Hematopoietic multipotent progenitor cell treated with erythropoietin and hydrocortisone succinate and interleukin-3 and kit ligand, for 15 days (in vitro differentiated cells): ENCODE results near the gene ATP11B.
A peak's percentile ranks its signal among the peaks of the same experiment; 100 is the strongest.

ENCODE experiments used
- DNase-seq: peaks from one replicate; pipeline ENCODE4 v3.0.0-alpha.2; 2015; ENCODE audit warnings: low spot score

Gene ATP11B

DNA sequence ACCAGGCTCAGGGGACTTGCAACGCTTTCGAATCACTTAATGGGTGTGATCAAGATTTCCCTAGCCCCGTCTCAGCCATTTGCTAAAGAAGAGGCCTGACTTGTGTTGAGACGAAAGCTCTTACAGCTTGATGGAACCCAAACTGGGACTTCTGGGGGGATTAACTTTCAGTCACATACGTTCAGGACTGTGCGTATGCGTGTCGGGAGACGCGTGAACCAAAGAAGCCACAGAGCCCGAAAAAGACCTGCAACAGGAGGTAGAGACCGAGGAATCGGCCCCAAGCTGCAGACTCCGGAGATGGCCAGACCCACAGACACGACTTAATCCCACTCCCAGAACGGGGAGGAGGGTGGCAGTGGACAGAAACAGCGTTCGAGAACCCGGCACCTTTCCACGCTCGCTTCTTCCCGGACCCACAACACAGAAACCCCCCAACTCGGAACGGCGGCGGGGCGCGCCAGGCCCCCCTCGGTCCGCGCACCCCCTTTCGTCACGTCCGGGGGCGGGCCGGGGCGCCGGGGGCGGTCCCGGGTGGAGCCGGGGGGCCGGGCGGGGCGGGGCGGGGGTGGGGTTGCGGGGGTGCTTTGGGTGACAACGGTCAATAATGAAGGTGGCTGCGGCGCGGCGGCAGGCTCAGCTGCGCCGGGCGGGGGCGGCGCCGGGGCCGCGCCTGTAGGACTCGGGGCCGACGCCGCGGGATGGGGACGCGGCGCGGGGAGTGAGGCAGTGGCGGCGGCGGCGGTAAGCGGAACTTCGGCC lies at the start of gene ATP11B:
Gene ATP11B (plus strand): TSS at position 604 of the 762 bp plus-strand sequence. CDS start 256 bp downstream, outside the sequence.
- peak; percentile 81 for DNase-seq

DNA sequence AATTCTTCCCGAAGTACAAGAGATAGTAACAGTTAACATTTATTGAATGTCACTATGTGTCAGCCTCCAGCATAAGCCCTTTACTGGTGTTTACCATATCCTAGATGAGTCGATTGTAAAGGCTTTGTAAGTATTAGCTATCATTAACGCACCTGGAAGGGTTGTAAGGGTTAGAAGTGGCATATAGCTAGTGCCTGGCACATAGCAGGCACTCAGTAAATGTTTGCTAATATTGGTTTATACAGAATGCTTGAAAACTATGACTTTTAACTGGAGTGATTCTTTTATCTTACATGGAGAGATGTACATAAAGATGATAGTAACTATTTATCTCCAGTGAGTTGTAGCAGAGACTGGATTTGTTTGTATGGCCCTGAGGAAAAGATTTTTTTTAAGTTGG lies 46.3 kb upstream of the ATP11B start:
- no peak for DNase-seq

- DNase-seq: no peak
These were observed 38.0 kb upstream of the ATP11B start for GRCh38 chr3:182755308-182755707.

- DNase-seq: no peak
These were observed 37.6 kb upstream of the ATP11B start for GRCh38 chr3:182755712-182756111.

GRCh38 chr3:182760576-182761164 lies 32.6 kb upstream of the ATP11B start:
- no peak for DNase-seq

DNA sequence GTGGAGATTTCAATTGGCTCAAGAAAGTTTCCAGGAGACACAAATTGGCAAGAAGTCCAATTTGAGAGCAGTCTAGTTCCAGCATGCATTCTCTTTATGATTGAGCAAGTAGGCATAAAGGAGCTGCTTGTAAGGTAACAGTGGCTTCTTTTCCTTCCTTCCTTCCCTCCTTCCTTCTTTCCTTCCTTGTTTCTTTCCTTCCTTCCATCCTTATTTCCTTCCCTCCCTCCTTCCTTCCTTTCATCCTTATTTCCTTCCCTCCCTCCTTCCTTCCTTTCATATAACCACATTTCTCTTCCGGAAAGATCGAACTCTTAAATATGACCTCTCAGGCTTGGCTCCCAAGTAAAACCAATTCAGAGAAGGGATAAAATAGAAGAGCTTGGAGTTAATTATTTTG lies 29.4 kb upstream of the ATP11B start:
- DNase-seq: no peak

DNA sequence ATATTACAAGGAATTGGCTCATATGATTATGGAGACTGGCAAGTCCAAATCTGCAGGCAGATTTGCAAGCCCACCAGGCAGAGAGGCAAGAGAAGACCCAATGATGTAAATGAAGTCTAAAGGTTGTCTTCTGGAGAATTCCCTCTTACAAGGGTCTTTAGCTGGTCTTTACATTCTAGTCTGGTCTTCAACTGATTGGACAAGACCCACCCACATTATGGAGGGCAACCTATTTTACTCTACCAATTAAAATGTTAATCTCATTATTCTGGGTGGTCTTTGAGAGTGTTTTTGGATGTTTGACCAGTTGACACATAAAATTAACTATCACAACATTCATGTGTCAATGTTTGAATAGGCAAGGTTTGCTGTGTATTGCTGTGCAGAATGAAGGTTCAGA lies 28.0 kb upstream of the ATP11B start:
- no peak for DNase-seq

DNA sequence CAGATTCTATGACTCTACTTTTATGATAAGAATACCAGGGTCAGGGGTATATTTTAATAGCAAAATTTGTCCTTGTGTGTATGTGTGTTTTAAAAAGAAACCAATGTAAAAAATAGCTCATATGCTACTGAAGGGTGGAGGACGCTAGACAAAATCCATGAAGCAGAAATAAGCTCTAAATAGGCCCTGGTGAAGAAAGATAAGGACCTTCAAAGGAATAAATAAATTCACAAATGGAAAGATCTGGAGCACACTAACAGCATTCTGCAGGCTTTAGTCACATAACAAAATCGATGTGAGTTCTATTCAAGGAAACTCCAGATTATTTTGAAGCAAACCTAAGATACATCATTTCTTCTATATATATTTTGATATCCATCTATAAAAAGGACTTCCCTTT lies 27.2 kb upstream of the ATP11B start:
- no peak for DNase-seq

DNA sequence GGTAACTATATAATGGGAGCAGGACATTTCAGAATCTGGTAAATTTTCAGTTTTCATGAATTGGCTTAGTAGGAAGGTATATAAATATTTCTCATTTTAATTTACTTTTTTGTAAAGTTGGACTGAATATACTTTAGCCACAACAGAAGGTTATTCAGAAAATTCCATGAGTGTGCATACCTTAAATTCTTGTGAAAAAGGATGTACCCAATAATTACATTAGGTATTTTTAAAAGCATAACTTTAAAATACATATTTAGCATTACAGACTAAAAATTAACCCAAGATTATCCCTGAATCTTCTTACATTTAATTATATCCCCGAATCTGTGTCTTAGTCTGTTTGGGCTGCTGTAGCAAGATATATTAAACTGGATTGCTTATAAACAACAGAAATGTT lies 24.9 kb upstream of the ATP11B start:
- DNase-seq: no peak

DNA sequence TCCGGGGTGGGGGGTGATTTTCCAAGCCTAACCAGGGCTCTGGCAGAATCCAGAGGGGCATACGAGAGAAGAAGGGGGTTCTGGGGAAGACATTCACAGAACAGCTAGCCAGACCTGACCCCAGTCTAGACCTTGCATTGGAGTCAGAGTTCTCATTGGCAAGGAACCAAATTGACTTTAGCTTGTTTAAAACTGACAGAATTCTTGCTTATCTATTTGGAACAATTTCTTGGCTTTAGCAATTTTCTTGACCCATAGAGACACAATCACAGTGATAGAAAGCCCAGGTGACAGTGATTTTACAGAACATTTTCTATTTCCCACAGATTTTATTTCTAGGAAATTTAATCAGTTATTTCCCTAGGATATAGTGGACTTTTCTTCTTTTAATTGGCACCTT lies 23.6 kb upstream of the ATP11B start:
- no peak for DNase-seq

- DNase-seq: no peak
These were observed 11.2 kb upstream of the ATP11B start for GRCh38 chr3:182782149-182782548.

GRCh38 chr3:182783106-182783505 lies 10.2 kb upstream of the ATP11B start:
- DNase-seq: no peak

GRCh38 chr3:182784542-182784941 lies 8.8 kb upstream of the ATP11B start:
- peak; percentile 70 for DNase-seq

DNA sequence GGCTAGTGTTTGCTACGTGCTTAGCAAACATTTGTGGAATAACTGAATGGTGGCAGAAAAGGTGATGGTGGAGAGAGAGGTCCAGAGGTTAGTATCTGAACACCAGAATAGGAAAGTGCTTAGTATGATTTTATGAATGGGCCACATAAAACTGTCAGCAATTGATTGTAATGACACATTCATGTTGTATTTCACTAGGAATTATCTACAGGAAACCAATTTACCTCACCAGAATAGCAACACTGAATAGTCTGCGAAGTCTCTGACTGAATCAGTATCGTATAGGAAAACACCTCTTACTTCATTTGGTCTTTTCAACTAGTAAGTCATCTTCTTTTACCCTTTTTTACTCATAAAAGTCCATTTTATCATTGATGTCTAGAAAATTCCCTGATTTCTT lies 8.2 kb upstream of the ATP11B start:
- no peak for DNase-seq

DNA sequence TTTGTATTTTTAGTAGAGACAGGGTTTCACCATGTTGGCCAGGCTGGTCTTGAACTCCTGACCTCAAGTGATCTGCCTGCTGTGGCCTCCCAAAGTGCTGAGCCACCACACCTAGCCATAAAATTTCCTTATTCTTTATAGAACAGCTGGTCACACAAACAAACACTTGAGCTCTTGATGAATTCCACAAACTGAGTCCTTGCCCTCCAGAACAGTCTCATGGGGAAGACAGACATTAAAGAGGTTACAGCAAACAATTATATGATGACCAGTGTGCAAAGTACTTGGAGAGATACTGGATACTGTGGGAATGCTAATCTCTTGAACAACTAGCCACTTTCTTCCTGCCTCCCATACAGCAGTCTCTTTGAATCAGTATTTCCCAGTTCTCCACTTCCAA lies 7.5 kb upstream of the ATP11B start:
- DNase-seq: no peak

- no peak for DNase-seq
These were observed 6.6 kb upstream of the ATP11B start for GRCh38 chr3:182786564-182787196.

GRCh38 chr3:182787302-182788036 lies 5.8 kb upstream of the ATP11B start:
- DNase-seq: peak; percentile 51

DNA sequence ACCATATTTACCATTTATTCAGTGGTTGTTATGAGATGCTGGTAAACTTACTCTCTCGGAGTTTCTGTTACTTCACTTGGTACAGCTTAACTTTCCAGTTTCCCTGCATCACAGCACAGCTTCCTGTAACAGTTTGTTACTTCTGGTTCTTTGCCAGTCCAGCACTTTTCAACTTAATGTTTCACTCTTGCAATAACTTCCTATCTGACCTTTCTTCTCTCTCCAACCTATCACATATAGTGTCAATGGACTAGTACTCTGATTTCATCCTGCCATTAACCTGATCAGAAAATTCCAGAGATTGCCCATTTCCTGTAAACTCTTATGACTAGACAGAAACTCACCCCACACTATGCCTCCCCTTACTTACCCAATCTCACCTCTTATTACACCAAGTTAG lies 3.9 kb upstream of the ATP11B start:
- DNase-seq: no peak

- DNase-seq: no peak
These were observed 2.7 kb upstream of the ATP11B start for GRCh38 chr3:182790612-182791011.

GRCh38 chr3:182793663-182794454 lies 555 bp downstream of the ATP11B start:
- DNase-seq: peak; percentile 44

DNA sequence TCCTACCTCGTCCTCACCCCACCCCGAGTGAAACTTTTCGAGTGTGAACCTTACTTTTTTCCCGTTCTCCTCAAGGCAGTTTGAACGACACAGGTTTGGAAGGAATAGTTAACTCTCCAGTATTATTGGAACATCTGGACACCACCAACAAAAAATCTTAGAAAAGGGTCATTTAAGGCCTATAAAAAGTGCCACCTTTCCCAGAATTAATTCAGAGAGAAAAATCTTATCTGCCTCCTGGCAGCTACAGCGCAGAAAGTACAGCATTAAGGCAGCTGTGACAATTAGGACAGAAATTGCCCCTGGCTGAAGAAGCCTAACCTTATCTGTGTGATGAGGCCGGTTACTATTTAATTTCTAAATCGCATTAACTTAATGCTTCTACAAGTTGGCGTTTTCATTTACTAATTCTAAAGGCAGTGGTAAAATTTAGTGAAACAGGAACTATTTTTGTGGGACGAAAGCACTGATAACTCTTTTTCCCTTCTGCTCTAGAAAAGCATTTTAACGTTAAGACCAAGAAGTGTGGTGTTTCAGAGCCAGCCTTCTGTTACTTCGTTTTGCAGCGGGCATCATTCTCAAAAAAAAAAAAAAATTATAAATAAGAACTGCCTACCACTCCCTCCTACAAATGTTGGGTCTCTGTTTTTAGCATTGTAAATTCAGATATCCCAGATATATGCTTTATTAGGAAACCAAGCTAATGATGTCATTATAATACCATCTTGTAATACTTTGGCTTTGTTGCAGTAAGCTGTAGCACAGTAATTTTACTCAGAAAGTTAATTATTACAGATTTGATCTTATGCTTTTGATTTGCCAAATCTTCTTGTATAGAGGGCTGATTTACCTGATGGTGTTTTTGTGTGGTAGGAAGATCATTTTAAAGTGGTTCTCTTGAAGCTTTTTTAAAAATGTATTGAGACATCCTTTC lies 1.4 kb downstream of the ATP11B start:
- peak; percentile 58 for DNase-seq
